Kidney (tissue), 14 donors: ENCODE measurements around the gene PRKD3. TPM values are rescaled to one million over a fixed set of nuclear protein-coding genes. Genes with fewer than 3 reads are reported as not detected.

ENCODE experiments used
- DNase-seq, 5 donors: peaks; one replicate each; pipeline ENCODE4 v3.0.0-alpha.2; 2013 to 2020
- FAIRE-seq: peaks from 2 replicates; lab custom pipeline; 2012; peaks lifted over from hg19 to GRCh38; lab: Jason Lieb, UNC
- H3K27ac ChIP-seq, 2 donors: one replicate each; pipeline ENCODE4 v1.7.0; 2013; ENCODE audit warnings: low read depth in 2 of 2, low read length in 2 of 2, inconsistent platforms in 1 of 2
- H3K27me3 ChIP-seq: one replicate; pipeline ENCODE4 v1.7.1; 2013; ENCODE audit warnings: low read length, inconsistent platforms; ENCODE audit not compliant: control insufficient read depth, insufficient read depth
- H3K36me3 ChIP-seq, 3 donors: one replicate each; pipeline versions ENCODE4 v1.7.0 to v1.7.1; 2013; ENCODE audit warnings: low read length in 3 of 3, control low read depth in 1 of 3, inconsistent platforms in 1 of 3; ENCODE audit not compliant: insufficient read depth in 3 of 3, control insufficient read depth in 2 of 3
- H3K4me1 ChIP-seq, 3 donors: one replicate each; pipeline versions ENCODE4 v1.7.0 to v1.7.1; 2013; ENCODE audit warnings: low read length in 3 of 3, inconsistent platforms in 1 of 3, low read depth in 1 of 3; ENCODE audit not compliant: control insufficient read depth in 2 of 3, insufficient read depth in 2 of 3
- H3K4me3 ChIP-seq, 3 donors: one replicate each; pipeline versions ENCODE4 v1.7.0 to v1.8.1; 2013; ENCODE audit warnings: low read length in 3 of 3, control low read depth in 1 of 3, inconsistent platforms in 1 of 3
- H3K9ac ChIP-seq, 3 donors: one replicate each; pipeline versions ENCODE4 v1.7.0 to v1.7.1; 2013; ENCODE audit warnings: low read length in 3 of 3, control low read depth in 1 of 3, inconsistent platforms in 1 of 3
- H3K9me3 ChIP-seq, 3 donors: one replicate each; pipeline versions ENCODE4 v1.7.0 to v1.7.1; 2013; ENCODE audit warnings: low read length in 3 of 3, control low read depth in 1 of 3, inconsistent platforms in 1 of 3; ENCODE audit not compliant: control insufficient read depth in 2 of 3, insufficient read depth in 1 of 3
- CTCF ChIP-seq: IDR thresholded peaks from 3 replicates; pipeline ENCODE4 v1.5.1; 2012; ENCODE audit warnings: mild to moderate bottlenecking, moderate library complexity, borderline replicate concordance; ENCODE audit not compliant: insufficient read depth; ENCODE audit errors: extremely low read depth
- intact Hi-C: fragments of 100-400 bp; cut with DNase I; formaldehyde crosslinking; loops from one replicate; pipeline ENCODE4 v1.11.1; 2022
- polyA plus RNA-seq: library from polyadenylated mRNA; stranded (reverse); fragments of 350-450 nt; fragmentation: Illumina TruSeq; extraction: RNeasy Lipid Tissue Mini Kit (QIAGEN cat#74804); gene quantifications from one replicate; pipeline ENCODE4 v1.2.3, GENCODE V29; 2014; ENCODE audit warnings: low read depth, low replicate concordance; ENCODE audit not compliant: insufficient read depth
- total RNA-seq: library from RNA; stranded (reverse); fragmentation: NEBNext Ultra II Directional; extraction: Animal tissue kit (Norgen Biotek cat#: 25700); gene quantifications from one replicate; pipeline ENCODE4 v1.2.1, GENCODE V29; 2021
- donor health status: control.
- donor health status: control.
- donor health status: control.
- donor health status: control.
- donor health status: control.
- donor health status: DM: yes; HTN: yes; CAD: no.
- donor health status: Normal renal cell carcinoma (clear cell type).

Gene PRKD3
- total and polyA plus RNA-seq, 2 donors from 2014 or later: 7.1 to 45.7 TPM

DNA sequence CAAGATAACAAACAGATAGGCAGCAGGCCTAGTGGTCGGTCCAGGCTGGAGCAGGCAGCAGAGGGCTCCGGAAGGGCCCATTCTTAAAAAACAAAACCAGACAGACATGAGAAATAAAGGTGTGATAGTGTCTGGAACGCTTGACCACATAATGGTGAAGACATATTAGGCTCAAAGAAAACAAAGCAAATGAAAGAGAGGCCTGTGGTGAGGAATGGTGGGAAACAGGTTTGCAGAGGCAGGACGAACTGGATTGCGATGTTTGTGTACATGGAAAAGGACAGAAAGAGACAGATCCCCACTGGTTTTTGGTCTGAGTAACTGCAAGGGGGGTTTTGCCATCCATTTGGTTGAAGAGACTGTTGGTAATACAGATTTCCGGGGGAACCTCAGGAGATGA, 39.7 kb upstream of the PRKD3 start:
- FAIRE-seq (no peak), DNase-seq (no peak)
- Histone ChIP-seq H3K27me3 (no peaks in the 10 kb centered on the region), H3K9ac (no peak overlapping the region), H3K36me3 (no peaks in the 10 kb centered on the region), H3K4me1 (no peaks in the 10 kb centered on the region), H3K27ac (no peak overlapping the region), H3K4me3 (no peak overlapping the region), H3K9me3 (no peaks in the 10 kb centered on the region)
- no peak for TF ChIP-seq CTCF
- intact Hi-C loops: no loop called here

GRCh38 chr2:37361994-37362698, 37.5 kb upstream of the PRKD3 start:
- H3K27ac ChIP-seq: no peak overlapping the region
- H3K4me3 ChIP-seq: no peak overlapping the region
- FAIRE-seq (no peak), DNase-seq (no peak)
- H3K27me3 ChIP-seq: no peaks in the 10 kb centered on the region
- H3K9ac ChIP-seq: no peak overlapping the region
- H3K9me3 ChIP-seq: no peaks in the 10 kb centered on the region
- intact Hi-C loops: no loop called here
- H3K4me1 ChIP-seq: no peaks in the 10 kb centered on the region
- no peaks in the 10 kb centered on the region for H3K36me3 ChIP-seq
- TF ChIP-seq CTCF: no peak

DNA sequence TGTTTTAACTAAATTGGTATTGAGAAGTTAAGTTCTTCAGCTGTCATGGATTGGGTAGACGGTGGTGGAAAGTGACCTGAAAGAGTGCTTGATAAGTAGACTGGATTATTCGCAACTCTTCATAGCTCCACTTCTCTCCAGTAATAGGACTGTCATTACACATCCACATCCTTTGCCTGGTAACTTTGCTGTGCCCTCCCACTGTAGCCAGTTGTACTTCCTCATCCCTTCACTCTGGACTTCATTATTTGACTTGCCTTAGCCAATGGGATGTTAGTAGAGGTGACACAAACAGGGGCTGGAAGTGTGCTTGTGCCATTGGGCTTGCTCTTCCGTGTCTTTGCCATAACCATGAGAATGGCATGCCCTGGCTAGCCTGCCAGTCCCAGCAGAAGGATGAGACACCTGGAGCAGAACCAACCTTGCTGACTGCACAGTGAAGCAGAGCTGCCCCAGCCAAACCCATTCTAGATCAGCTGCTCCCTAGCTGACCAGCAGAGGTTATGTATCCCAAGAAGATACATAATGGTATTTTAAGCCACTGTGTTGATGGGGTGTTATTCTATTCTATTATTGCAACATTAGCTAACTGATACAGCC, 36.7 kb upstream of the PRKD3 start:
- DNase-seq (no peak), FAIRE-seq (no peak)
- no peaks in the 10 kb centered on the region for H3K9me3 ChIP-seq
- TF ChIP-seq CTCF: no peak
- H3K4me3 ChIP-seq: no peak overlapping the region
- H3K27me3 ChIP-seq: no peaks in the 10 kb centered on the region
- no peaks in the 10 kb centered on the region for H3K4me1 ChIP-seq
- no peak overlapping the region for H3K27ac ChIP-seq
- intact Hi-C loops: no loop called here
- H3K9ac ChIP-seq: no peak overlapping the region
- H3K36me3 ChIP-seq: no peaks in the 10 kb centered on the region
